Left hindlimb (tissue), 1 donor: ENCODE data around the gene CTNNA2.

Source experiments
- DNase-seq: peaks from one replicate; pipeline ENCODE4 v3.0.0-alpha.2; 2018

The CTNNA2 gene

GRCh38 chr2:79512442-79513401 lies at the start of gene CTNNA2:
Gene CTNNA2 (plus strand): TSS chr2:79513051.
- DNase-seq, result peak; percentile 41

GRCh38 chr2:79487399-79487798 lies 25.5 kb upstream of the CTNNA2 start:
- DNase-seq, result no peak

DNA sequence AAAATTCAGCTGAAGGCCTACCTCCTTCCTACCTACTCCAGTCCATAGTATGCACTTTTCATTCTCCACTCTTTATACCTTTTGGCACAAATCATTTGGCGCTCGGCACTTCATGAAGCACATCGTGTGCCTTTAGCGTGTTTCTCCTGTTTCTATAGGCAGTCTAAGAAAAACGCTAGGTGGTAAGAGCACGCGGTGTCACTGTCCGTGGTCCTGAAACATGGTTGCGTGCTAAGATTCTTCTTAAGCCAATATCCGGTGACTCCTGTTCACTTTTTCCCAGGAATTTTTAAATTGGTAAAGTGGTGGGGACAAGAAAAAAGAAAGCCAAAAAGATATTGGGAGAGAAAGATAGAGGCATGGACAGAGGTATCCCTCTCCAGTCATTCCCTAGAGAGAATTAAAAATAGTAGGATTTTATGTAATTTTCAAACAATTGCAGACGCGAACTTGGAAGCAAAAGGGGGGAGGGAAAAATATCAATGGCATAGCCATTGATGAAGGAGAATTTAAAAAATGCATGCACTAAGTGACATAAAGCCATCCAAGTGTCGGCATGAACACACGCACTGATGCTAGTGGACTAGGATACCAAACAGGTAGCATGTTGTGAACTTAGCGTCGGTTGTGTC lies 1.4 kb upstream of the CTNNA2 start:
- DNase-seq, result peak; percentile 63

- no peak for DNase-seq
Observed at GRCh38 chr2:79513711-79514110, 860 bp downstream of the CTNNA2 start.

DNA sequence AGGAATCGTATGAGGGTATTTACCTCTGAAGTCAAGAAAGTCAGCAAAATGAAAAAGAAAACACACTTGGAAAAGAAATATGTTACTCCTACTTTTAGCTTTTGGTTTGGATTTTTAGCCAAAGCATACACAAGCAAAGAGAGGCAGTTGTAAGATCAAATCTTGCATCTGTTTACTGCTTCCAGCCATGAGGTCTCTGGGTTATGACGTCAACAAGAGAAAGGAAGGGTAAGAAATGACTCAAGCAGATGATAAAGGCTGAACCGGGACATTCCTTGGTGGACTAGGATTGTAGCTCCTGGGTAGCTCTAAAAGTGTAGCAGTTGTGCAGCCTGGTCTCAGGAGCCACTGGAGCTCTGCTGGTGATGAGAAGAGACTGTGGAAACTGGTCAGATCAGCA lies 16.8 kb downstream of the CTNNA2 start:
- DNase-seq, result no peak

DNA sequence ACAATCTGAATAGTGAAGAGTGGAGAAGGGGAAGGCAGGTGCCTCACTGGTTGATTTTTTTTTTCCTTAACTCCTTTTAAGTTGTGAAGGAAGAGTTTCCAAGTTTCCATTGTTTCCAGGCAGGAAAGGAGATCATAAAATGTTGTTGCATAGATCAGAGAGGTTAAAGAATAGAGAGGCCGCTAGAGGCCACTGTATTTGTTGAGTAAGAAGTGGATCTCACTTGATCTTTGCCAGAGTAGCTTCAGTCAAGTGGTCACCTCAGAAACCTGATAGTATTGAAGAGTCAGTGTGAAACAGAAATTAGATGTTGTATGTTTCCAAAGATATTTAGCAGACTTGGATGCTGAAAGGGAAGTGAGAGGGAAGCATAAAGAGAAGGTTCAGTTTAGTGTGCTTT lies 17.6 kb downstream of the CTNNA2 start:
- DNase-seq, result no peak

DNA sequence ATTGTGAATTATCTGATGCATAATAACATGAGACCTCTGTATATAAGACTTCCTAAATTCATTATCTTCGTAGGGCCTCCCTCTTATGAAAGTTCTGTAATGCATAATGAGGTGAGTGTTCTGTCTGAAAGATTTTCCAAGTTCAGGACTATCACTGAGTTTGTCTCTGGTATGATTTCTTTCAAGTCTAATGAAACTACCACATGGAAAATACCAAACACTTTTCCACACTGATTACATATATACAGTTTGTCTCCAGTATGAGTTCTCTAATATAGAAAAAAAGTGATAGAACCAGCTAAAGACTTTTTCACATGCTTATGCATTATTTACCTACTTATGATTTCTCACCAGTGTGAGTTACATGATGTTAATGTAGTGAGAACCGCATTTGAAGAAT lies 34.7 kb downstream of the CTNNA2 start:
- DNase-seq, result no peak

GRCh38 chr2:79552653-79553052 lies 39.8 kb downstream of the CTNNA2 start:
- no peak for DNase-seq

- no peak for DNase-seq
Observed at GRCh38 chr2:79554899-79555298, 42.0 kb downstream of the CTNNA2 start.

DNA sequence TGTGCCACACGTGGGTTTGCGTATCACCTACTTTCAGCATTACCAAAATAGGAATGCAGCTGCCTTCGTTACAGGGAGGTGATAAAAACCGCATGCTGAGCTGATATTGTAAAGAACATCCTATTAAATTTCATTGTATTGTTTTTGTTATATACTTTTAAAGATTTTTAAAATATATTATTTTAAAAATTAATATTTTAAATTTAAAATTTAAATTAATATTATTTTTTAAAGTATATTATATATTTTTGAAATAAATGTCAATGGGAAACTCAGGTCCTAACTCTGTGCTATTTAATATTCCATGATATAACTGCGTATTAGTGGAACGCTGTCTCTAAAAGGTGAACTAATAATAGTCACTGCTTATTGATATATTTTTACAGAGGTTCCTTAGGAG lies 51.2 kb downstream of the CTNNA2 start:
- no peak for DNase-seq

- DNase-seq, result no peak
Observed at GRCh38 chr2:79569048-79569447, 56.2 kb downstream of the CTNNA2 start.

DNA sequence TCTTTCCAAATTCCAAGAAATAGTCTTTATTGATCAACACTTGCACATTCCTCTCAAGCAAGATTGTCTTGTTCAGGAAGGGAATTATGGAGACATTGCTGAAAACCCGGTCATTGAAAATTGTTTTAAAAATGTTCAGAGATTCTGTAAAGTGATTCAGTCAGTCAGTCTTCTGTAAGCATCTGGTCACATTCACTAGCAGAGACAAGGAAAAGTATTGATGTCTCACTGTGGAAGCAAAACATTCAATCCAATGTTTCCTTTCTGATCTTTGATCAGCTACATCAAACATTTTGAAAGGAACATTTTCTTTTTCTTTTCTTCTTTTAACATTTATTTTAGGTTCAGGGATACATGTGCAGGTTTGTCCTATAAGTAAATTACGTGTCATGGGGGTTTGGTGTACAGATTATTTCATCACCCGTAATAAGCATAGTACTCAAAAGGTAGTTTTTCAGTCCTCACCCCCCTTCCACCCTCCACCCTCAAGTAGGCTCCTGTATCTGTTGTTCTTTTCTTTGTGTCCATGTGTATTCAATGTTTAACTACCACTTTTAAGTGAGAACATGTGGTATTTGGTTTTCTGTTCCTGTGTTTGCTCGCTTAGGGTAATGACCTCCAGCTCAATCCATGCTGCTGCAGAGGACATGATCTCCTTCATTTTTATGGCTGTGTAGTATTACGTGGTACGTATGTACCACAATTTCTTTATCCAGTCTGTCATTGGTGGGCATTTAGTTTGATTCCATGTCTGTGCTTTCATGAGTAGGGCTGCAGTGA lies 61.2 kb downstream of the CTNNA2 start:
- no peak for DNase-seq

- no peak for DNase-seq
Observed at GRCh38 chr2:79576451-79576850, 63.6 kb downstream of the CTNNA2 start.

GRCh38 chr2:79578952-79579351 lies 66.1 kb downstream of the CTNNA2 start:
- DNase-seq, result no peak

GRCh38 chr2:79580175-79580574 lies 67.3 kb downstream of the CTNNA2 start:
- no peak for DNase-seq

DNA sequence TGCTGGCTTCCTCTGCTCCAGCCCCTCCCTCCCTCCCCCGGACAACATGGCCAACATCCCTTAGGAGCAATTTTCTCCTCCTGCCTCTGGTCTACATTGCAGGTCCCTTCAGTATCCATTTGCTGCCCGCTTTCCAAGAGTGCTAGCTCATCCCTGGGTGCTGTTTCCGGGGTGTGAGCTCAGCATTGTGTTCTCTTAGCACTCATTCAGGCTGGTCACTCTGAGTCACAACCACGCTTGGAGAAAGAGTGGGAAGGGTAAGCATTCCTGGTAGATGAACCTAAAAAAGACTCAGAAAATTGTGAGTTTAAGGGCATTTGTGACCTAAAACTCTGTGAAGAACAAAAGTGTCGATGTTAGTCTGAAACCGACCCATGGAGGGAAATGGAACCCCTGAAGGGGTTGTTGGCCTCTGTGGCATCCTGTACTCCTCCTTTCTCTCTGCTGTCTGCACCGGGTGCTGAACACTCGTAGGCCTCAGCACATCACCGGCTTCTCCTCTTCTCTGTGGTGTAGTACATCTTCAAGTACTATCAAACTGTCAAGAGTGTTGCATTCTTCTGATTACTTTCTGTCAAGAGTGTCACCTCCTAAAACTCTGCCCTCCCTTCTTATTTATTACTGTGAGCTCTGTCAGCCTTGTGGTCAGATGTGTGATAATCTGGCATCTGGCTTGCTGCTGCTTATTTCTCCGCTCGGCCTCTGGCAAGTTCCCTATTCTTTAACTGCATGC lies 73.0 kb downstream of the CTNNA2 start:
- no peak for DNase-seq

DNA sequence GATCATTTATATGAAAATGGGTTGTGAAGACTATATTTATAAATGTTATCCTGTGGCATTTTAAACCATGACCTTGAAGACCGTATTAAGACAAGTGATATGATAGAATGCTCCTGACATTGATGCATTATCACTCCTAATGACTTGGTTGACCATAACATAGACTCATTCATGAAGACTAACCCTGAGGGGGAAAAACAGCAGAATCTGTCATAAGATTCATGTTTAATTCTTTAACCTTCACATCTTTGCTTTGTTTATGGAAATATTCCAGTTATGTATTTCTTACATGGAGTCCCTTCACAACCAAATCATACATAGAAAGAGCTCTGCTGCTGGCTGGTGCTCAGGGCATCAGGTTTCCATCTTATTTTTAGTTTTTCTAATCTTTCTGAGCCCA lies 78.4 kb downstream of the CTNNA2 start:
- no peak for DNase-seq

GRCh38 chr2:79593237-79593867 lies 80.5 kb downstream of the CTNNA2 start:
- DNase-seq, result no peak

GRCh38 chr2:79596403-79596802 lies 83.6 kb downstream of the CTNNA2 start:
- no peak for DNase-seq

DNA sequence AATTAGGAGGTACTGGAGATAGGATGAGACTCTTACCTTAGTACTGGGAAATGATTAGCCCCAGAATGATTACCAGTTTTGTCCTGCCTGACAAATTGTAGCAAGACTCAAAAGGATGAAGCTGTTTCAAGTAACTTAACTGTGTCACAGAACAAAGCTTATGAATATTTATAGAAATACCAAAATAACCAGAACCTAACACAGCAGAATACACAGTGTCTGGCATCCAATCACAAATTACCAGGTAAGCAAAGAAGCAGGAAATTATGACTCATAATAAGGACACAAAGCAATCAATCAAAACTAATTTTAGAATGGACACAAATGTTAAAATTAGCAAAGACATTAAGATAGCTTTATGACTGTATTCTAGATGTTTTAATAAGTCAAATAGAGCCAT lies 91.9 kb downstream of the CTNNA2 start:
- DNase-seq, result no peak

DNA sequence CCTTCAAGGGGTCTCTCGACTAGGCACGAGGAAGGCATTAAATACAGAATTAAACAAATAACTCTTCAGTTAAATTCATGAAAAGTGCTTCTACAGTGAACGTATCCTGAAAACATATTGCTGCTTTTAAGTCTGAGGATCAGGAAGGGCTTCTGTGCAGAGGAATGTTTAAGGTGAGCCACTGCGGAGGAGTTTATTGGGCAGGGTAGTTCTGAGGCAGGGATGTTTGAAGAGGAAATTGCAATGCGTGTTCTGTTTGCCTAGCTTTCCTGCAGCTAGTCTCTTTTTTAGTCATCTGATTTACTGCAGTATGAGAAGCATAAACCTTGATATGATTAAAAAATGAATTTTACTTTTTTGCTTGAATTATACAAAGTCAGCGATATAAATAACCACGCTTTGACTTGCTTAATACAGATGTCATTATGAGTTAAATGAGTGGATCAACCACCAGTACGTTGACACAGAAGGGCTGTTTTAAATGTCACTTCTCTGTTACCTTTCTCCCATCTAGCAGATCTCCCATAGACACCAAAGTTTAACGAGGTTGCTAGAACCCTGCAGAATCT lies 98.7 kb downstream of the CTNNA2 start:
- DNase-seq, result no peak

DNA sequence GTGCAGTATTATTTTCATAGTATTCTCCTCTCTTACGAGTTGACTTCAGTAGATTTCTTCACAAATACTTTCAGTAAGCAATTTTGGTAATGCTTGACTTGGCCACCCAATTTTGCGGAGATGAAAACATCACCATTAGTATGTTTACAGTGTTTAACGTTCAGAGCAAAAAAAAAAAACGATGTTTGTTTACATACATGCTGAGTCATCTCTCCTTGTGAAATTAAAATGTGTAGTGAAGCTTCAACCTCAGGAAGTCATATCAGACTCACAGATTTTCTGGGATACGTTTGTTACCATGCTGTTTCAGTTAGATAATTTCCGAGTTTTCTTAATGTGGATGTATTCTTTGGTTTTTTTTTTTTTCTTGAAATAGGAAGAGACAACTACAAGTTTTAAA lies 100.1 kb downstream of the CTNNA2 start:
- DNase-seq, result no peak
